HL-60 (cell line): ENCODE results near the gene RDH5.
A peak's percentile ranks its signal among the peaks of the same experiment; 100 is the strongest.
"Not testable (repeated sequence)": the region's sequence is repeated elsewhere in the genome, so short reads cannot be mapped to it uniquely, and the experiment has no call there.

Source experiments
- DNase-seq, 2 experiments: peaks; one replicate each; pipeline ENCODE4 v3.0.0-alpha.2; 2010 to 2020; ENCODE audit warnings: low read depth in 1 of 2, low spot score in 1 of 2
- H3K27ac ChIP-seq: fragments of 250-450 bp; sonication (Bioruptor Pico); replicated peaks from 2 replicates; pipeline ENCODE4 v1.5.1; 2020; ENCODE audit warnings: mild to moderate bottlenecking, moderate library complexity
- H3K27me3 ChIP-seq: fragments of 250-450 bp; sonication (Bioruptor Pico); 2 replicates; pipeline ENCODE4 v1.5.1; 2021; ENCODE audit warnings: mild to moderate bottlenecking, moderate library complexity; ENCODE audit not compliant: insufficient read depth, poor library complexity, severe bottlenecking
- H3K4me3 ChIP-seq: replicated peaks from 2 replicates; pipeline ENCODE4 v1.5.1; 2011; ENCODE audit warnings: mild to moderate bottlenecking, control low read depth, low read length; ENCODE audit not compliant: insufficient read depth
- CTCF ChIP-seq: IDR thresholded peaks from one replicate; pipeline ENCODE4 v1.5.1; 2011; ENCODE audit warnings: low read length, control low read depth, inconsistent platforms; ENCODE audit not compliant: insufficient read depth
- GABPA ChIP-seq: IDR thresholded peaks from 2 replicates; pipeline ENCODE4 v1.6.1; 2012; ENCODE audit warnings: low read depth
- POLR2AphosphoS5 ChIP-seq: IDR thresholded peaks from 2 replicates; pipeline ENCODE4 v1.6.1; 2012; ENCODE audit warnings: low read depth
- REST ChIP-seq: IDR thresholded peaks from 2 replicates; pipeline ENCODE4 v1.6.1; 2012; ENCODE audit warnings: low read depth; ENCODE audit not compliant: insufficient replicate concordance
- SPI1 ChIP-seq: IDR thresholded peaks from 2 replicates; pipeline ENCODE4 v1.6.1; 2012; ENCODE audit warnings: low read depth, mild to moderate bottlenecking, borderline replicate concordance

Gene RDH5

DNA sequence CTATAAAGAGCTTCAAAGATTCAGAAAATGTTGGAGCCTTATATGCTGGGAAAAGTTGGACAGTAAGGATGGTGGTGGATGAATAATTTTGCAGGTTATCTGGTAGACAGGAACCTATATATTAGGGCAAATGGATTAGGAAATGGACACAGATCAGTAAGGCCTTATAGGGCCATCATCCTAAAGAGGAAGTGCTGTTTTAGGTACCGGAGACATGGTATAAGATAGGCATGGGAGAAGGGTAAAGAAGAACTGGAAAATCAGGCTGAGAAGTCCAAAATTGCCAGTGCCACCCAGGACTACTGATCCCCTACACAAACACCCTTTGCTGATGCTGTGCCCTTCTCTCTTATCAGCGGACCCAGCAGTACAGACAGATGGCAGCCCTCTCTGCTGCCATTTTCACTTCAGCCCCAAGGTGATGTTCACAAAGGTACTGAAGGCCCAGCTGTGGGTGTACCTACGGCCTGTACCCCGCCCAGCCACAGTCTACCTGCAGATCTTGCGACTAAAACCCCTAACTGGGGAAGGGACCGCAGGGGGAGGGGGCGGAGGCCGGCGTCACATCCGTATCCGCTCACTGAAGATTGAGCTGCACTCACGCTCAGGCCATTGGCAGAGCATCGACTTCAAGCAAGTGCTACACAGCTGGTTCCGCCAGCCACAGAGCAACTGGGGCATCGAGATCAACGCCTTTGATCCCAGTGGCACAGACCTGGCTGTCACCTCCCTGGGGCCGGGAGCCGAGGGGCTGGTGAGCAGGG is 28.2 kb downstream of the RDH5 start:
- H3K27me3 ChIP-seq, result no peaks in the 10 kb centered on the region
- H3K27ac ChIP-seq, result no peak overlapping the region
- DNase-seq, result no peak
- no peak overlapping the region for H3K4me3 ChIP-seq
- TF ChIP-seq GABPA, result no peak
- TF ChIP-seq POLR2AphosphoS5, result 0 out of 2 replicates have a peak, but pooled peaks have one; percentile 19
- TF ChIP-seq CTCF, result no peak
- TF ChIP-seq SPI1, result peak; percentile 60; the same call in 1 of the 2 replicates
- no peak for TF ChIP-seq REST

DNA sequence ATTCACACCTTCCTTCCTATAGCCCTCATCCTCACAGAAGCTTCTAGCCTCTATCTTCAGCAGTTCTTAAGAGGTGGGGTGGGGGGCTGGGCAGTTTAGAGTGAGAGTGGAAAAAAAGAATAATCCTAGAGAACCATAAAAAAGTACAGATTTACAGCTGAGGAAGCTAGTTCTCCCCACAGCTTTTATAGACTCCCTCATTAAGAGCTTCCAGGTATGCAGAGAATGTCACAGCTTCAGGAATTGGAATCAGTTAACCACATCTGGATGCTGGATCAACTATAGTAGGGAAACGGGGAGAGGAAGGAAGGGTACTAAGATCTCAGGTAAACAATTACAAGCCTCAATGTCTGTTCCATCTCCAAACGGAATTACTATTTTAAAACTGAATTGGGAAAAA is 35.1 kb downstream of the RDH5 start:
- Histone ChIP-seq H3K27ac (no peak overlapping the region), H3K27me3 (no peaks in the 10 kb centered on the region), H3K4me3 (no peak overlapping the region)
- DNase-seq, result no peak
- no peak for TF ChIP-seq CTCF
- TF ChIP-seq REST, result no peak
- no peak for TF ChIP-seq POLR2AphosphoS5

DNA sequence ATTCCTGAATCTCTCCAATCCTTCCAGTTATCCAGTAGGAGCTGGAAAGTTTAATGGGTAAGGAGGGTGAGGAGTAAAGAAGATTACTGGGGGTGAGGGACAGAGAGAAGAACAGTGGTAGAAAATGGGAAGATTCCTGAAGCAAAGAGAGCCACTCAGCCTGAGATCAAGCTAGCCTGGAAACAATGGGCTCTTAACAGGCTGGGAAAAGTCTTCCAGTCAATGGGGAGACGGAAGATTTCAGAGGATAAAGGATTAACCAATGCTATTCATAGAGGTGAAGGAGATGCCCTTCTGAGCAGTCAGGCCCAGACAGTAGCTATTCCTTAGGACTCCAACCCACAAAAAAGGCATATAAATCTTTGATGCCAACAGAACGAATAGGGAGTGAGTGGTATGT is 37.5 kb downstream of the RDH5 start:
- Histone ChIP-seq H3K27ac (no peak overlapping the region), H3K4me3 (no peak overlapping the region), H3K27me3 (no peaks in the 10 kb centered on the region)
- no peak for TF ChIP-seq SPI1
- TF ChIP-seq GABPA, result no peak
- TF ChIP-seq CTCF, result no peak
- TF ChIP-seq REST, result no peak
- TF ChIP-seq POLR2AphosphoS5, result no peak
- no peak for DNase-seq

- not testable (repeated sequence) for DNase-seq, H3K27me3 ChIP-seq, H3K4me3 ChIP-seq, H3K27ac ChIP-seq
These were observed 38.4 kb downstream of the RDH5 start for GRCh38 chr12:55758575-55758974.
